Right atrium auricular region (tissue), 2 donors: Measurements from ENCODE around the gene ISOC2. TPM values are rescaled to one million over a fixed set of nuclear protein-coding genes. Genes with fewer than 3 reads are reported as not detected.

Experiments
- DNase-seq: peaks from one replicate; pipeline ENCODE4 v3.0.0-alpha.2; 2019; ENCODE audit warnings: low spot score
- H3K27ac ChIP-seq, 2 donors: fragments of 200-600 bp; sonication (generic); 1 replicate in 1 of 2; 2 replicates in 1 of 2; pipeline ENCODE4 v1.5.1; 2016 to 2019
- H3K27me3 ChIP-seq, 2 donors: fragments of 200-600 bp; sonication (generic); one replicate each; pipeline versions ENCODE4 v1.5.1 to v1.6.0; 2017 to 2019
- H3K36me3 ChIP-seq: fragments of 200-600 bp; sonication (generic); one replicate; pipeline ENCODE4 v1.5.1; 2016
- H3K4me1 ChIP-seq, 2 donors: fragments of 200-600 bp; sonication (generic); one replicate each; pipeline versions ENCODE4 v1.5.1 to v1.6.0; 2017 to 2019
- H3K4me3 ChIP-seq, 2 donors: fragments of 200-600 bp; sonication (generic); 1 replicate in 1 of 2; 2 replicates in 1 of 2; pipeline ENCODE4 v1.5.1; 2017 to 2019; ENCODE audit warnings: mild to moderate bottlenecking in 1 of 2, moderate library complexity in 1 of 2
- H3K9me3 ChIP-seq, 2 donors: fragments of 200-600 bp; sonication (generic); one replicate each; pipeline ENCODE4 v1.5.1; 2019
- CTCF ChIP-seq, 2 donors: fragments of 200-600 bp; sonication (generic); IDR thresholded peaks; one replicate each; pipeline ENCODE4 v1.5.1; 2019; ENCODE audit warnings: antibody characterized with exemption in 2 of 2
- total RNA-seq, 2 donors: library from RNA; depleted of rRNA; stranded (reverse); fragments of >200 nt; gene quantifications; one replicate each; pipeline ENCODE4 v1.1.0, GENCODE V29; 2016

The ISOC2 gene
- total RNA-seq, 2 donors from 2014 or later = 87.0 to 92.2 TPM

- no peaks in the 10 kb centered on the region for H3K27me3 ChIP-seq
- H3K27ac ChIP-seq = peak within 1 kb of the TSS; percentile 89
- DNase-seq = no peak
- TF ChIP-seq CTCF (IDR thresholded peaks at IDR 0.05) = no peak
- H3K36me3 ChIP-seq = peaks cover 3% of the 10 kb centered on the region
- H3K9me3 ChIP-seq = no peaks in the 10 kb centered on the region
- peaks cover 0 to 72% of the 10 kb centered on the region in 2 donors for H3K4me1 ChIP-seq
- peak within 1 kb of the TSS in 1 of 2 donors; percentile 32 for H3K4me3 ChIP-seq
Observed at GRCh38 chr19:55487924-55488687, 26.7 kb upstream of the ISOC2 start, which contains the start of gene SSC5D. Gene SSC5D, plus strand, starts transcription at chr19:55488436. Its CDS starts 154 bp downstream, at chr19:55488590.

GRCh38 chr19:55486971-55487923 lies 25.8 kb upstream of the ISOC2 start:
- peaks cover 0 to 65% of the 10 kb centered on the region in 2 donors for H3K4me1 ChIP-seq
- no peaks in the 10 kb centered on the region for H3K27me3 ChIP-seq
- peaks cover 11% of the 10 kb centered on the region for H3K36me3 ChIP-seq
- no peak for TF ChIP-seq CTCF (IDR thresholded peaks at IDR 0.05)
- H3K27ac ChIP-seq = peak overlapping the region; percentile 89
- peak overlapping the region in 1 of 2 donors; percentile 19 for H3K4me3 ChIP-seq
- no peaks in the 10 kb centered on the region for H3K9me3 ChIP-seq
- DNase-seq = peak; percentile 86

- peak overlapping the region; percentile 89 for H3K27ac ChIP-seq
- TF ChIP-seq CTCF (IDR thresholded peaks at IDR 0.05) = peak in 1 of 2 donors; percentile 41
- no peaks in the 10 kb centered on the region for H3K27me3 ChIP-seq
- peaks cover 11% of the 10 kb centered on the region for H3K36me3 ChIP-seq
- no peaks in the 10 kb centered on the region for H3K9me3 ChIP-seq
- H3K4me1 ChIP-seq = peaks cover 0 to 61% of the 10 kb centered on the region in 2 donors
- H3K4me3 ChIP-seq = peak overlapping the region in 1 of 2 donors; percentile 19
- DNase-seq = no peak
Observed at GRCh38 chr19:55486043-55486970, 24.9 kb upstream of the ISOC2 start.

GRCh38 chr19:55485439-55486011 lies 24.1 kb upstream of the ISOC2 start:
- DNase-seq = no peak
- H3K9me3 ChIP-seq = no peaks in the 10 kb centered on the region
- TF ChIP-seq CTCF (IDR thresholded peaks at IDR 0.05) = no peak
- H3K4me1 ChIP-seq = peaks cover 0 to 60% of the 10 kb centered on the region in 2 donors
- H3K27me3 ChIP-seq = no peaks in the 10 kb centered on the region
- H3K36me3 ChIP-seq = peaks cover 11% of the 10 kb centered on the region
- peak overlapping the region; percentile 89 for H3K27ac ChIP-seq
- peak overlapping the region; percentile 45 to 66 for H3K4me3 ChIP-seq
